GM18517 (cell line): ENCODE results near the gene CABLES2.

Experiments
- ATAC-seq: cut with Tn5 transposase; IDR thresholded peaks from one replicate; pipeline ENCODE4 v1.9.1; 2021; ENCODE audit warnings: mild to moderate bottlenecking, moderate library complexity; ENCODE audit not compliant: unreplicated experiment

Gene CABLES2

DNA sequence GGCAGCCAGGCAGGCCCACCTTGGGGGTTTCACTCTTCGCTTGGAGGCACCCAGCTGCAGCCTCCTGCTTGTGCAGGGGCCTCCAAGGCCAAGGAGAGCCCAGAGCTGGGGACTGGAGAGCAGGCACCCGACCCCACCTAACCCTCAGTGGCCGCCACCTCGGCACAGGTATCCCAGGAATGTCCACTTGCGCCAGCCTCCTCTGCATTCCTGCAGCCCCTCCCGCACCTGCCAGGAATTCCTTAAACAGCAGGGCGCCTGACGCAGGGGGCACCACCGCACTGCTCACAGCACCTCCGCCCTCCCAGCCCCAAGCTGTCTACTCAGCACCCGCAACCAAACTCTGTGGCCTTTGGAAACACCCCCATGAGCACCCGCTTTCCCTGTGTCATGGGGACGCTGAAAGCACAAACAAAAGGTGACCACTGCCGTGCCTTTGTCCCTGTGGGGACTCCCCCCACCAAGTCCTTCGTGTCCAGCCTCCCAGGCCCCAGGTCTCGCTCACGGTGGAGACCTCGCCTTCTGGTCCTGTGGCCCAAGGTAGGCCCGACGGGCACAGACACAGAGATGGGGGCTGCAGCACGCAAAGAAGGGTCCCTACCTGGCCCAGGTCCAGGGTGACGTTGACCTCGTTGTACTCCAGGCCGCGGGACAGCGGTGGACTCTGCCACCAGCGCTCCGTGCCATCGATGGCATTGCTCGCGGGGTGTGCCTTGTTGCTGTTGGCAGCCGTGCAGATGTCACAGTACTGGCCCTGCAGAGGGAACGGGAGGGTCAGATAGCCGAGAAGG, 45.1 kb downstream of the CABLES2 start:
- ATAC-seq, result no peak

DNA sequence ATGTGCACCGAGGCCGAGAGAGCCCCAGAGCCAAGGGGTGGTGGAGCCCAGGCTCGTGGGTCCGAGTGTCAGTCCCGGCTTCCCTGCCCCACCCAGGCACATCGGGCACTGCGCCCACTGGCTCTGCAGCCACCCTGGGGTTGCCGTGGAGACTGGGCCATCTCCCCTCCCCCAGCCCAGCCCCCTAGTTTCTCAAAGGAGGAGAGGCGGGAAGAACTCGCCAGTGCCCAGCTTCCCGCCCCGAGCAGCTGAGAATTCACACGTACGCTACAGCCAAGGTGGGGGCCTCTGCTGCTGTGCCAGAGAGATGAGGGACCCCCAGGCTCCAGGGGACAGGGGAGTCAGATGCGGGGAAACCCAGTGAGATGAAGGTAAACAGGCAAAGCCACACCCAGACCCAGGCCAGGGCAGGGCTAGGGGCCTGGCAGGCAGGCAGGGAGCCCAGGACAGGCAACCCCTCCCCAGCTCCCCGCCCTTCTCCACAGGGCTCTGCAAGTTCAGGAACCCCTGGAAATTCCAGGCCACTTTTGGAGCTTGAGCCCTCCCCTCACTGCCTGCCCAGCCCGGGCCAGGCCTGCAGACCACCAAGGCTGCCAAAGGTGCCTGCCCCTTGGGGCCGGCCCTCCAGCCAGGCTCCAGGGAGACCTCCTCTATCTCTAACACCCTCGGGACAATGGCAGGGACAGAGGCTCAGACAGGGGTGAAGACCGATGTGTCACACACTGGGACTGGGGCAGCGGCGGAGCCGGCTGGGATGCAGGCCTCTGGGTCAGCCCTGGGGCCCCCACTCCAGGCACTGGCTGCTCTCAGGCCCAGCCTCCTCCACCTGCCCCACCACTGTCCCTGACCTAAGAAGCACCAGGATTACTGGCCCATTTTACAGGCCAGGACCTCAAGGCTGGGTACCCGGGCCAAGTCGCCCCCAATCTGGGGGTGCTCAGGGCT, 46.0 kb downstream of the CABLES2 start:
- no peak for ATAC-seq

DNA sequence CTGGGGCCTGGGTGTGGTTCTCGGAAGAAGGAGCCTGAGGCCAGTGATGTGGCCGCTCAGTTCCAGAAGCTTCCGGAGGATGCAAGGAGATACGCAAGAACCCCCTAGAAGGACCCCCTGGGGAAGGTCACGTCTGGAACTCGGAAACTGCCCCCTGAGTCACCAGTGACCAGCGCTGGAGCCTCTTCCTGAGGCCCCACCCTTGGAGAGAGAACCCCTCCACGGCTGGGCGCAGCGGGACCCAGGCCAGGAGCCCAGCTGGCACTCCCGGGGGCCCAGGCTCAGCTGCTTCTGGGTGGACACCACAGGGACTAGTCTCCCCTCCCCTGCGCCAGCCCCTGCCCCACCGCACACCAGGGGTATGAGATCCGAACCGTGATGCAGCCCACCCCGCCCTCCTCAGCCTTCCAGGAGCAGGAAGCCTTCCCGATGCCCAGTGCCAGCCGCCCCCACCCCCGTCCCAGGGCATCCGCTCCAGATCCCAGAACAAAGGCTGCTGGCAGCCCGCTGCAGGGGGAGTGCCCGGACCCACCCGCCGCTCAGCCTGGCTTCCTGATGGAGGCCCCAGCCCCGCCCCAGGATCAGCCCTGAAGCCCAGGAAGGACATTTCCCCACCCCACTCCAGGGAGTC, 47.5 kb downstream of the CABLES2 start:
- ATAC-seq, result no peak

DNA sequence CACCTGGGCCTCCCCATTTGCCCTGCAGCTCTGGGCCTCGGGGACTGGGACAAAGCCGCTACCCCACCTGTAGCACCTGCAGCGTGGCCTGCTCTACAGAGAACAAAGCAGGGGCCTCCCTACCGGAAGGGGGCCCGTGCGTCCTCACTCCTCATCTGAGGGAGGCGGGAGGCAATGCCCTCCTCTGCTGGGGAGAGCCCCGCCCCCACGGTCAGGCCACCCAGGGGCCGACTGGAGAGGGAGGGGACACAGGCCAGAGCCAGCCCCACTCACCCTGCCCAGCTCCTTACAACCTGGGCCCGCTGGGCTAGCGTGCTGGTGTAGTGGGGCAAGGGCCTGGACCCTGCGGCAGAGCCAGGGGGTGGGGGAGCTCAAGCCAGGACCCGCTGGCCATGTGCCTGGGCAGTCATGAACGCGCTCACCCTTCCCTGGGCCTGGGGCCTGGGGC, 48.0 kb downstream of the CABLES2 start:
- no peak for ATAC-seq

DNA sequence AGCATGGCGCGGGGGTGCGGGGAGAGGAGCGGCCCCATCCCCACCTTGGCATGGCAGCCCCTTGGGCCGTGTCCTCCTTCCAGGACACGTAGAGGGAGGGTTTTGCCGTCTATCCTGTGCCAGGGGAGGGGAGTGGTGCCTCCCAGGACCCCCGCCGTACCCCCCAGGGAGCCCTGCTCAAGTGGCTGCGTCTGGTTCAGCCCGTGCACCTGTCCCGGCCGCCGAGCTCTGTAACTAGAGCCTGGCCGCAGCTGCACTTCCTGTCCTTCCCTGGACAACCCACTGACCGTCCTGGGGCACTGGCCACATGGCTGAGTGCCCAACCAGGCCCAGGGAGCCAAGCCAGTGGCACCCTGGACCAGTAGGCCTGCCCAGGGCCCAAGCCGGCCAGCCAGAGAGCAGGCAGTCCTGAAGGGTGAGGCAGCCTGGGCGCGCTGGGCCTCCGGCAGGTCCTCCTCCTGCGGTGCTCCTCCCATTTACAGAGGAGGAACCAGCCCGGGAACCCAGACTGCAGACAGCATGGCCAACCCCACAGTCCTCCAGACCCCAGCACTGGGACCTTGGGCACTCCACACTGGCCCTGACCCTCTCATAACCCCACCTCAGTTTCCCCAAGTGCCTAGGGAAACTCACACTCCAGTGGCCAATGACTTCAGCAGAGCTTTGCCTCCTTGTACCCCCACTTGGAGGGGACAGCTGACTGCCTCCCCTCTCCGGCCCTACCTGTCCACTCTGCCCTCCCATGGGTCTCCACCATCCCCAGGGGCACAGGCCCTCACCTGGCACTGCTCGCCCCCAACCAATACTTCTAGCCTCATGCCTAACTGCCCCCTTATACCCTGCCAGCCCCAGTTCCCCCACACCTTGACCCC, 48.7 kb downstream of the CABLES2 start:
- no peak for ATAC-seq

DNA sequence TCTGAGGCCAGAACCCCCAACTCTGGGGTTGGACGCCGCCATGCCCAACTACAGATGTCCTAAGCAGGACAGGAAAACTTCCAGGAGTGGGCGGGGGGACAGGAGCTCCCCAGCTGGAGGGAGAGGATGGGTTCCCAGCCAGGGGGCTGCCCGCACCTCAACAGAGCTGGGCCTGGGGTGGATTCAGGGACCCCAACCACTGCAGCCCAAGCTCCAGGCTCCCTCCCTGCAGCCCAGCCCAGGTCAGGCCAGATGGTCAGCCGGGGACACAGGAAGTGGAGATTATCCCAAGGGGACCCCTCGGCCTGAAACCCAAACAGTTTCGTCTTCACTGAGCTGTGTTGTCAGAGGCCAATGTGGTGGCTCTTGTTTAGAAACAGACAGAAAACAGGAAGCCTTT, 49.4 kb downstream of the CABLES2 start:
- no peak for ATAC-seq

DNA sequence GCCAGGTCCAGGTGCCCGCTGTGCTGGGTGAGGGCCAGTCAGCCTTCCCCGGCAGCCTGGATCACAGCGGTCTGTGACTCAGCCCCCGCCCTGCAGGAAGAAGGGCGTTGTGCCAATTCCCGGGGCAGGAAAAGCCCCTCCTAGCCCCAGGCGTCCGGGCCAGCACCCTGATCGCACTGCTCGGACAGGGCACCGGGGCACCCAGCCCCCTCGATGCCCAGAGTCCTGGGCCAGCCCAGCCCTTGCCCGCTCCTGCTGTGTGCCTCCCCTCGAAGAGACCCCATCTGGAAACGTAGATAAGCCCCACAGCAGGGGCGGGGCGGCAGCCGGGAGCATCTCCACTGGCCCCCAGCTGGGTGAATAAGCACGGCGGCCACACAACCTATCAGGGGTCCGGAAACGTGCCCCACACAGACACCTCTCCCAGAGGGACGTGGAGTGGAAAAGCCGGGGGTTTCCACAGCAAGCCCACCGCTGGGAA, 49.9 kb downstream of the CABLES2 start:
- ATAC-seq, result no peak

DNA sequence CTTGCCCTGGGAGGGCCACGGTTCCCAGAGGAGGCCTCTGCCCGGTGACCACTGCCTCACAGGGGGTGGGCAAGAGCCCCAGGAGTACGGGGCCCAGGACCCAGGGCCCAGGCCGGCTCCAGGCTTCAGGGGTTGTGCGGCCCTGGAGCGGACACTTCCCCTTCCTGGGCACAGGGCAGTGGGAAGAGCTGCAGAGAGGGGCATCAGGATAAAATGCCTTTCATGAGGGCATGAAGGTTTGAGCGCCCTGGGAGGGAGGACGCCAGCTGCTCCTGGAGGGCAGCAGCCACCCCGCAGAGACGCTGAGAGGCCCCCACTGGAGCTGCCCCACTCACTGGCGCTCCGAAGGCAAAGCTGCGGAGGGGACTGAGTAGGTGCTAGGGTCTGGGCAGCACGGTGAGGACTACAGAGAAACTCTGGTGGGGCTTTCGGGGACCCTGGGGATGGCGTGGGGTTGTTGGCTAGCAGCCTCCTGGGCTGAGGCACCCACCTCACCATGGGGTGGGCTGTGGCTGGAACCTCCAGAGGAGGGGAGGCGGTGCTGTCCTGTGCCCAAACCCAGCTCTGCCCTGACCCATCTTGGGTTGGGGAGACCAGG, 50.4 kb downstream of the CABLES2 start:
- ATAC-seq, result no peak

DNA sequence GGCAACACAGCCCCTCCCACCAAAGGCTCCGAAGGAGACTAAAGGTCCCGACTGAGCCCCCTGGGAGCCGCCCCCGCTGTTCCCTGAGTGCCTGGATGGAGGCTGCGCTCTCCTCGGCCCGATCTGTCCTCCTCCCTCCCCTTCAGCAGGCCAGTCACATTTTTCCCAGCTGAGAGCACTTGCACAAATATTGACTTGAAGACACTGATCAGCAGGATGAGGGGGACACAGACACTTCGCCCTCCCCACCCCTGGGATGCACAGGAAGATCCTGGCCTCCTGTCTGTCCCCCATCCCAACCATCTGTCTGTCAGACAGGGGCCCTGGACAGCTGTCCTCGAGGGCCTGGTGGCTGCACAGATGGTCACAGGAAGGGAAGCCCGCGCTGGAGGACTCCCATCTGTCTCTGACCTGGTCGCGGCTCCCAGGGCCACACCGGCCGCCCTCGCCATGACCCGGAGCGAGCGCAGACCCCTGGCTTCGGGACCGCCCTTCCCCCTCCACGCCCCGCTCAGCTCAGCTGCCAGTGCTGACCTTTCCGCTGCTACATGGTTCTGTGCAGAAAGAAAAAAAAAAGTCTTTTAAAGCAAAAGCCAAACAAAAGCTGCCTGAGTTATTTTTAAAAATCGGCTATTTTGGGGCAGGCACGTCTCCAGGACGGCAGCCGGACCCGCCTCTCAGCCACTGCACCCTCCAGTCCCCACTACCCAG, 51.1 kb downstream of the CABLES2 start:
- ATAC-seq, result no peak

DNA sequence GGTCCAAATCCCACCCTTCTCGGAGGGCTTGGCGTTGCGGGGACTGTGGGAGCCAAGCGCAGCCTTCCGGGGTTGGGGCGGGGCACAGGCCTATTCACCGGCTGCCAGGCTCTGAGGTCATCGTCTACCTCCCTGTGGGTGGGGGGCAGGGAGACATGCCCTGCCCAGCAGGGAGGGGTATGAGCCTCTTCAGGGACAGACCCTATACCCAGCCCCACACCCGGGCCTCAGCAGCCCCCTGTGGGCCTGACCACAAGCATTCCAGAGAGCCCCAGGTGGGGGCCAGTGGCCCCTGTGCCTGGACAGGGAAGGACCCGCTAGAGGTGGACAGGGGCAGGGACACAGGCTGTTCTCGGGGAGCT, 51.6 kb downstream of the CABLES2 start:
- ATAC-seq, result no peak

DNA sequence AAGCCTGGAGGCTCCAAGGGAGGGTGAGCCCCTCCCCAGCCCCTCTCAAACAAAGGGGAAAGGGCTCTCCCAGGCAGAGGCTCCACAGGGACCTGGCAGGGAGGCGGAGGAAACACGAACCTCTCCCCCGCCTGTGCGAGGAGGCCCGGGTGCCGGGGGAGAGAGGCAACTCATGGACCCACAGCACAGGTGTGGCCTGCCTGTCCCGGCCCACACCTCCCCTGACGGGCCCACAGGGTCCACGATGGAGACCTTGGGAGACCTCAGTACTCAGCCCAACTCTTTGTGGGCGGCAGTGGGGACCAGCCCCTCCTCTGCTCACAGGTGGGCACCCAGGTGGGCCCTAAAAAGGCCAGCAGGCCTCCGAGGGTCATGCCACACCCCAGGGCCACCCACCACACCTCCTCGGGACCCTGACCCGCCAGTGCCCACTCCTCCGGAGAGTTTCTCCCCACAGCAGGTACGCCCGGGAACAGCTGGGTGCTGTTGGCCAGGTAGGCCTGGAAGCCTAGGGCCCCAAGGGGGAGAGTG, 52.2 kb downstream of the CABLES2 start:
- ATAC-seq, result no peak

DNA sequence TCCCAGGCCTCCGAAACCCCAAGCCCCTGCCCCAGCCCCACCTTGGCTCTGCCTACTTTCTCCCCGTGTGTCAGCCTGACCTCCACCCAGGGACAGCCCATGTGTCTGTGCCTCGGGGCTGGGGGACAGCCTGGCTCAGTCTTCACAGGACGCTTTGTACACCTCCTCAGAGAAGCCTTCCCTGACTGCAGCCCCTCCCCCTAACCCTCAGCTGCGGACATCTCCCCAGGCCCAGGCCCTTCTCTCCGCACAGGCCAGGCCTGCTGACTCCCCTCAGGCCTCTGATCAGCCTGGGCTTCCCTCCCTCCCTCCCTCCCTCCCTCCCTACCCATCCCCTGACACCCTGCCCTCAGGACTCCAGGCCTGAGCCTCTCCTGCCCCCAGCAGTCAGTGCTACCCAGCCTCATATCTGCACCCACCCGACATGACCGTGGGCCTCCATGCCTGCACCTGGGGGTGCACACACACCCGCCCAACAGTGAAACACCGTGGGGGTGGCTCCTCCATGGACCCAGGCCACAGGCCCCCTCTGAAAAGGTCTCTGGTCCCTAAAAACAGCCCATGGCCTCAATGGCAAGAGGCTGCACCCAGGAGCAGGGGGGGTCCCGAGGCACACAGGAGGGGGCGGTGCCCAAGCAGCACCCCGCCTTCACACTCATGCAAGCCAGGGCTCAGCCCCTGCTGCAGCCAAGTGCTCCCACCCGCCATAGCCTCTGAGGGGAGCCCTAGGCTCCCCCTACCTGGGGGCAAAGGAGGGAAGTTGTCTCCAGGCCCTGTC, 52.9 kb downstream of the CABLES2 start:
- no peak for ATAC-seq

DNA sequence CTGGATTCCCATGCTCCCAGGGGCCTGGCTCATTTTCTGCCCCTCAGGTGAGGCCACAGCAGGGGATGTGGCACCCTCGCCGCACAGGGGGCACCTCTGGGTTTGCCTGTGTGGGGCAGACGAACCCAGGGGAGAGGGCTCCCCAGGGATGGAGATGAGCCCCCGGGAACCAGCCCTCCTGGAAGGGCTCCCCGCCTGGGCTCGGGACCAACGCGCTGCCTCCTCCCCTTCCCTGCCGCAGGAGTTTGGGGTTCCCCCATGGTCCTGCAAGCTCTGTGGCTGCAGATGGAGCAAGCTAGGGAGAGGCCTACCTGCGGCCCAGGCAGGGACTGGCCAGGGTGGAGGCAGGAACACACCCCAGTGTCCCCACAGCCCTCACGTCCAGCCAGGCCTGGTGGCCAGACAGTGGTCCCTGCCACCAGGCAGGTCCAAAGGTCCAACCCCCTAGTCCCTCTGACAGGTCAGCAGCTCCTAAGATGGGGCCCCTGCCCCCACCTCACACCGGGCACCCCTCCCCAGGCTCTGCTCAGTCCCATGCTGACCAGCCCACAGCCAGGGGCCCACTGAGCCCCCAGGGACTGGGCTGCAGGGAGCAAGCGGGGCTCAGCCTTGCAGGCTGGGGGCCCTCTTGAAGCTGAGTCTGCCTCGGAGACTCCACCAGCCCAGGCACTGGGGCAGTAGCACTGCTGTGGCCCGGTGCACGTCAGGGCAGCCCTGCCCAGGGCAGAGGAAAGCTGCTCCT, 53.6 kb downstream of the CABLES2 start:
- no peak for ATAC-seq

DNA sequence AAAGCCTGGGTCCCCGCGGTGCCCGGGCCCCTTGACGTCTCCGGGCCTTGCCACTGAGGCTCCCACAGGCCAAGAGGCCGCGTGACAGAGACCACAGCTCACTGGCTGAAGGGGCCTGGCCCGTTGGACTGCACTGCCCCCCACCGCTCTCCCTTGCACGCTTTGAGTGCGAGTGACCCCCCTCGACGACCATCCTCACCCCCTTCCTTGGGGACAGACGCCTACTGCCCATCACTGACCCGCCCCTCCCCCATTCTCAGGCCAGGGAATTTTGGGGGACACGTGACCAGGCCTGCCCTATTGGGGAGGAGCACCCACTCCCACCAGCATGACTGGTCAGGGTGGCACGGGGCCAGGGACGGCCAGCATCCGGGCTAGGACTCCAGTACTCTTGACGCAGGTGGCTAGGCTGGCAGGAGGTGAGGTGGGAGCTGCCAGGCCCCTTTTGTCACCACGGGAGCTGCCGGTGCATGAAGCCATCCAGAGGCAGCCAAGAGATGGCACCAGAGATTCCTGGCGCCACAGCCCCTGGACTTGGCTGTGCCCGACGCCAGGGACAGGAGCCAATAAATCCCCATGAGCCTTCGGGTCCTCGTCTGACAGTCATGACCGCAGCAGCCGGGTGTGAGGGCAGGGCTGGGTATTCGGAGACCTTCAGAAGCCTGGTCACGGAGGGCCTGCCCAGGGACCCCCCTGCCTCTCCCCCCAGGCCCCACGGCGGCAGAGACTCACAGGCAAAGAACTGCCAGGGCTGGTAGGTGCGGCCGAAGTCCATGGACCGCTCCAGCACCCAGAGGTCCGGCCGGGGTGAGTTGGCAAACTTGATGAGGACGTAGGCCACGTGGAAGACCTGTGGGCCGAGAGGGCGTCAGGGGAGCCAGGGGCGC, 54.4 kb downstream of the CABLES2 start:
- no peak for ATAC-seq

DNA sequence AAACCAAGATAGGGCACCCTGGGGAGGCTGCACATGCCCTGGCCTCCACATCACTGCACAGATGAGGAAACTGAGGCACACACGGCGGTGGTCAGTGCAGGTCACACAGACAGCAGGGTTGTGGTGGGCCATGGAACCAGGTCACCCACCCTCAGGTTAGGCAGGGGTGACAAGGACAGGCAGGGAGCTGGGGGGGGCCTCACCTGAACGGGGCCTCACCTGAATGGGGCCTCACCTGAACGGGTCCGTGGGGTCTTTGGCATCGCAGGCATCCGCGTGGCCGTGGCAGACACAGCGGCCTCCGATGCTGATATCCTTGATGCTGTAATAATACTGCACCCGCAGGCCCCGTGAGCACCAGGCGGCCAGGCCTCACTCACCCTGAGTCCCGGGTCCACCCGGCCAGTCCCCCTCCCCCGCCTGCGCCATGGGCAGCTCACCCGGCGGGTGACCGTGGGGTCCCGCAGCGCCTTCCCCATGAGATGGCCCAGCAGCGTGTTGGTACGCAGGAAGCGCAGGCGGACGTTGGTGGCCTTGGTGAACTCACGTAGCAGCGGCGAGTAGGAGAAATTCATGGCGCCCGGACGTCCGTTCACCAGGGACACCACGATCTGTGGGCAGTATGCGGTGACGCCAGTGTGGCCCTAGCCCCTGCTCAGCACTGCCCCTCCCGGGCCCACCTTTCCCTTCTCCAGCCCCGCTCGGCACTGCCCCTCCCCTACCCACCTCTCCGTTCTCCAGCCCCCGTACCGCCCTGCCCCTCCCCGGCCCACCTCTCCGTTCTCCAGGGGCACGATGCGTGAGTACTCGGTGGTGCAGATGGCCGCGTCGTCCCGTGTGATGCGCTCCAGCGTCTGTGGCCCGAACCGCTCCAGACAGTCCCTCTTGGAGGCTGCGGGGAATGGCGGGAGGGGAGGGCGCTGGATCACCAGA, 55.4 kb downstream of the CABLES2 start:
- no peak for ATAC-seq
